Fibroblast of upper back skin (primary cell): ENCODE results near the gene ISL2.

Source experiments
- DNase-seq: peaks from one replicate; pipeline ENCODE4 v3.0.0-alpha.2; 2013

Gene ISL2

GRCh38 chr15:76343313-76343996 is 6.9 kb downstream of the ISL2 start:
- no peak for DNase-seq

DNA sequence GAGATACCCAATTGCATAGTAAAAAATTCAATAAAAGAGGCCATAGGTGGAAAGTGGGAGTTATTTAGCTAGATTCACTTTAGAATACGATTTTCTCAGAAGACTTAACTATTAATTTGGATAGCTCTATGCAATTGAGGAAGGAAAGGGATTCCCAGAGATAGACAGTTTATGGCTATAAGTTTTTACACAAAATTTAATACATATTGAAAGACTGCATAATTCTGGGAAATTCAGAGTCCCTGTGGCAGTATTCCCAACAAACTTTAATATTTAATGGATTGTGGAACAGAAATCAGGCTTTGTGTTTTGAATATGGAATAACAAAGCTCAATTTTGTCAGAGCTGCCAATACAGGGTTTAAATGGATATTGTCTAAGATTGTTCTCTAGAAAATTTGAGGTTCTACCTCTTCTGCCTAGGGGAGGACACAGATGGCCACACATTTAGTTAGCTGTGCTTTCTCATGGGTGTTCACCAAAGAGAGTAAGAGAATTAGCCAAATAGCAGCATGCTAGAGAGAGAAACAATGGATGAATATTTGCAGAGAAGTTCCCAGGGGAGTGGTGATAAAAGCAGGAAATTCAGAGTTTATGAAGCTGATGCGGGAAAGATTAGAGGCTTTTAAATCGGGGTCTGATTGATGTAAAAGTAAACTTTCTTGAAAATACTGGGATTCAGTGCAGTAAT is 8.5 kb downstream of the ISL2 start:
- DNase-seq = no peak

DNA sequence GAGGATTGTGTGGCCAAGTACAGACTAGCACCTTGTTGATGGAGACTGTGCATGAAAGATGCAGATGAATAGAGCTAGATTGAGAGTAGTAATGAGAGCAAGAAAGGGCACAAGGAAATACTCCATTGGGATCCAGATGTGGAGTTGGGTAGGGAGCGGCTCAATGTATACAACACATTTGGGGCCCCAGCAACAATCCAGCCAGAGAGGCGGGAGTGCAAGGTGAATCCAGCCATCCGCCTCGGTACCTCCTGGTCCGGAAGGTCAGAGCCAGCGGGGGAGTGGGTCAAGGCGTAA is 9.0 kb downstream of the ISL2 start:
- DNase-seq = no peak

GRCh38 chr15:76345880-76346668 is 9.5 kb downstream of the ISL2 start:
- no peak for DNase-seq

GRCh38 chr15:76346669-76347481 is 10.3 kb downstream of the ISL2 start:
- DNase-seq = peak; percentile 43

DNA sequence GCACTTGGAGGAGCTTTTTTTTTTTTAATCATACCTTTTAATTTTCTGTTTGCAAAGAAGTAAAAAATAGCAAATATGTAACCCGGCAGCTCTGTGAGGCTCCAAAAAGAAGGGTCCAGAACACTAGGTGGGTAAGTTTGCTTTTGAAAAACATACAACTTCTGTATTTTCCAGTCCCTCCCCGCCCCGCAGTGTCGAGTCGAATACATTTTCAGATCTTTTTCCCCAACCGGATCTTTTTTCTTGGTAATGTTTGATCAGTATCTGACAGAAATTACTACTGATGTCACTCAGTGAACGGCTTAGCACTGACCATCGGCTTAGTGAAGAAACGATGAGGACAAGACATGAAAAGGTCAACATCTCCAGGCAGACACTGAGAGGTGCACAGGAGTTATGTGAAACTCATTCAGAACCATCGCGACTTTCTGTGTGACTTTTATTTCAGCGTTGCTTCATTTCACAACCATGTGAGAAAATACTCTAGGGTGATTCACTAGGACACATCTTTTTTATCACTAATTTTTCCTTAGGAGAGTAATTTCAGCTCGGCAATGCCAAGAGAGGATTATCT is 11.0 kb downstream of the ISL2 start:
- no peak for DNase-seq

GRCh38 chr15:76349301-76350070 is 12.9 kb downstream of the ISL2 start:
- no peak for DNase-seq

- no peak for DNase-seq
Observed at GRCh38 chr15:76353023-76353577, 16.5 kb downstream of the ISL2 start.

DNA sequence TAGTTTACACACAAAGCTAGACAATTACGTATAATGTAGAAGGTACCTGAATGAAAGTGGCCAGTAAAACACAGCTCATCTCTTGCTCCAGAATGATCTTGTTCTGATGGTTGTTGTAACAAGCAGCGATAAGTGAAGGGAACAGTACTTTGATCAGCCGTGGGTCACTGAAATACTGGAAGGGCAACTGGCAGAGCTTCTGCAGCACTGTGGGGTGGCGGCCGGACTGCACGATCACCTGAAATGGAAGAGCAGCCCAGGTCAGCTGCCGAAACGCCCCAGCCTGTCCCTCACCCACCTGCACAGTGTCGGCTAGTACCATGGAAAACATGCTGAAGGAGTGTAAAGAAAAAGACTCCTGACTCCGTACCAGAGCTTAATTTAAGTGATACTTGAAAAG is 17.3 kb downstream of the ISL2 start:
- no peak for DNase-seq

GRCh38 chr15:76354823-76355440 is 18.4 kb downstream of the ISL2 start:
- no peak for DNase-seq

DNA sequence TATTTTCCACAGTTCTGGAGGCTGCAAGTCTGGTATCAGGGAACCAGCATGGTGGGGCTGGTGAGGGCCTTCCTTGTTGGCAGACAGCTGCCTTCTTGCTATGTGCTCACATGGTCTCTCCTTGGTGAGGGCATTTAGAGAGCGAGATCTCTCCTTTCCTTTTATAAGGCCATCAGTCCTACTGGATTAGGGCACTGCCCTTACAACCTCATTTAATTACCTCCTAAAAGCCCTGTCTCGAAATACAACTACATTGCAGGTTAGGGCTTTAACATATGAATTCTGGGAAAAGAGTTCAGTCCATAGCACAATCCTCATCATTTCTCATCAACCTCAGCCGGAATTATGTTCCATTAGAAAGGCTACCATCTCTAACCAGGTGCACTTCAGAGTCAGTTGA is 21.9 kb downstream of the ISL2 start:
- no peak for DNase-seq

GRCh38 chr15:76359152-76359551 is 22.6 kb downstream of the ISL2 start:
- no peak for DNase-seq

DNA sequence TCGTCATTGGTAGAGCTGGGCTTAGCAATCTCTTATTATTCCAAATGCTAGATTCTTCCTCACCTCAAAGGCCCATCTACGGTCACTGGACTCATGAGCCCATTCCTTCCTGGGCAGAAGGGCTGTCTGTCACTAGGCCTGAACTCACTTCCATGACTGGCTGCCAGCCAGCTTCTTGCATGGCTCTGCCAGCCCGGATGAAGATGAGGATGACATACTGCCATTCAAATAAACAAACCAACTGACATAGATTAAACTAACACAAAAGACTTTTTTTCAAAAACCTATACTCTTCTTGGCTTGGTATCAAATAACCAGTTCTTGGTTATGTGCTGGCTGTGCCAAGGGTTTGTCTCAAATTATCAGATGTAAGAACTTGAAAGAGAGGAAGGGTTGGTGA is 23.8 kb downstream of the ISL2 start:
- DNase-seq = no peak

DNA sequence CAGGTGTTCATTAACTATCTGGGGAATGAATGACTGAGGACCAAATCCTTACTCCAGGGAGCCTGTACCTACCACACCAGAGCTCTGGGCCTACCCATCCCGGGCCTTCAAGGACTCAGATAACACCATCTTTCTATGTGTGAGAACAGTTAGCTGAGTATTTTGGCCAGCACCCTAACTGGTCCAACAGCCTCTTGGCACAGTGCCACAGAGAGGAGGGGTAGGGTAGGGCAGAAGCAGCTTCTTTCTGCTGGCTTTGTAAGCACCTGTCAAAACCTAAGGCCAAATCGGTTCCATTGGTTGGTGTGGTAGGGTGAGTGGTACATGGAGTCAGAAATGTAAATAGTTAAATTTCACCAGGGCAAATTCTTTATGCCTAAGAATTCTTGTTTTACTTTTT is 26.7 kb downstream of the ISL2 start:
- no peak for DNase-seq

GRCh38 chr15:76366714-76367113 is 30.1 kb downstream of the ISL2 start:
- DNase-seq = no peak

- no peak for DNase-seq
Observed at GRCh38 chr15:76368122-76368621, 31.6 kb downstream of the ISL2 start.

DNA sequence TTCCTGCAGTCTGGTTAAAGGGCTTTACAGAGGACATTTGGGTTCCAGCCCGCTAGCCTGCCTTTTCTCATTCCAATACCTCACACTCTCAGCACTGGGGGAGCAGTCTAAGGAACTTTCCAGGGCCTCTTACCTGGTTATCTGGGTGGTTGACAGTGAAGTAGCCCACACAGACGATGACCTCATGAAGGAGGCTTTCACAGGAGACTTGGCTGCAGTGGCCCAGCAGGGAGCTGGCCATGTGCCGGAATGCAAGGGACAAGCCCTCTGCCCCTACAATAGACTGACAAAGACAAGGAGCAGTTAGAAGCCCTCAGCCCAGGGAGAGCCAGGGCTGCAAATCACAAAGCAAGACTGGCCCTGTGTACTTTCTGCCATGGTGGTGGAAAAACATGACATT is 39.5 kb downstream of the ISL2 start:
- no peak for DNase-seq

- DNase-seq = no peak
Observed at GRCh38 chr15:76376816-76377215, 40.2 kb downstream of the ISL2 start.

GRCh38 chr15:76377217-76377616 is 40.6 kb downstream of the ISL2 start:
- DNase-seq = no peak

DNA sequence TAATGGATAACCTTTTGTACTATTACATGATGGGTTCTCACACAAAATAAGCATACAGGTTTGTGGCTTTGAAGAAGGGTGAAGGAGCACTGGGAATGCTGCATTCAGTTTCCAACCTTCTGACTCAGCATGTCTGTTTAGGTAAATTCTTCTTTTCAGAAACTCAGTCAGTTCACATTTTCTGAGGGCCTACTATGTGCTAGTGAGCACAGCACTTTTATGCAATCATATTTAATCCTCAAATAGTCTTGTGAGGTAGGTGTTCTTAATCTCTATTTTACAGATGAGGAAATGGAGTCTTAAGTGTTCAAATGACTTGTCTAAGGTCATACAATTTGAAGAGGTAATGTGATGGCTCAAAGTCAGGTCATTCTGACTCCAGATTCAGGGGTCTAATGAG is 41.2 kb downstream of the ISL2 start:
- no peak for DNase-seq

- DNase-seq = no peak
Observed at GRCh38 chr15:76378691-76379090, 42.1 kb downstream of the ISL2 start.
